Activated T-helper 2 cell treated with anti-CD3 and anti-CD28 coated beads, Interferon-gamma antibody, Interleukin-2, Interleukin-4, amounts not matched to agents 10 μg/mL and 5 μg/mL and 100 μg/mL, durations not matched to agents 14 hours and 24 hours and 36 hours (primary cell): Measurements from ENCODE around the gene PLBD2. TPM values are rescaled to one million over a fixed set of nuclear protein-coding genes. Genes with fewer than 3 reads are reported as not detected.
A peak's percentile ranks its signal among the peaks of the same experiment; 100 is the strongest.
"Not testable (repeated sequence)": the region's sequence is repeated elsewhere in the genome, so short reads cannot be mapped to it uniquely, and the experiment has no call there.

Experiments used
- DNase-seq: peaks from one replicate; pipeline ENCODE4 v3.0.0; 2021; ENCODE audit warnings: low spot score
- H3K27ac Mint-ChIP-seq: one replicate; pipeline ENCODE4 v1.8.0; 2021; ENCODE audit warnings: mixed read lengths
- H3K27me3 Mint-ChIP-seq: one replicate; pipeline ENCODE4 v1.8.0; 2021; ENCODE audit warnings: low read depth, mixed read lengths
- H3K36me3 Mint-ChIP-seq: one replicate; pipeline ENCODE4 v1.8.0; 2021; ENCODE audit warnings: low read depth, mixed read lengths
- H3K4me1 Mint-ChIP-seq: one replicate; pipeline ENCODE4 v1.8.0; 2021; ENCODE audit warnings: low read depth, mixed read lengths
- H3K4me3 Mint-ChIP-seq: one replicate; pipeline ENCODE4 v1.8.0; 2021; ENCODE audit warnings: low read depth, mild to moderate bottlenecking, moderate library complexity, mixed read lengths
- H3K9me3 Mint-ChIP-seq: one replicate; pipeline ENCODE4 v1.8.0; 2021; ENCODE audit warnings: mixed read lengths
- intact Hi-C: fragments of 100-400 bp; cut with micrococcal nuclease; formaldehyde crosslinking; loops from one replicate; pipeline ENCODE4 v1.15.1; 2023
- total RNA-seq: library from RNA; stranded (reverse); gene quantifications from 2 replicates; pipeline ENCODE4 v1.2.3, GENCODE V29; 2022

The PLBD2 gene
- total RNA-seq, 1 donor from 2014 or later, result 18.6 TPM

DNA sequence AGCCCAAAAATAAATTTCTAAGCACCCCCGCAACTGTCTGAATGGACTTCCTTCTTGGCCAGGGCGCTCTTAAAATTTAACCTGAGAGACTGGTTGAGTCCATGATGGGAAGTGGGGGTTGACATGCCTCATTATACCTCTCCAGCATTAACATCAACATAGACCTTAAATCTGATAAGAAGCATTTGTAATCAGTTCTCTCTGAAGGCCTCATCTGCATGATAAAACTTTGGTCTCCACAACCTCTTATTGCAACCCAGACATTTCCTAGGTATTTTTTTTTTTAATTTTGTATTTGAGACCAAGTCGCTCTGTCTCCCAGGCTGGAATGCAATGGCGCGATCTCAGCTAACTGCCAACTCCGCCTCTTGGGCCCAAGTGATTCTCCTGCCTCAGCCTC lies 13.1 kb upstream of the PLBD2 start:
- Mint-ChIP-seq H3K27me3 (peaks cover 11% of the 10 kb centered on the region), H3K36me3 (no peaks in the 10 kb centered on the region), H3K27ac (no peak overlapping the region), H3K4me1 (no peaks in the 10 kb centered on the region), H3K4me3 (no peak overlapping the region), H3K9me3 (no peaks in the 10 kb centered on the region)
- intact Hi-C loops, result no loop called here
- no peak for DNase-seq

- no peak for DNase-seq
- Mint-ChIP-seq H3K27me3 (peaks cover 10% of the 10 kb centered on the region), H3K4me3 (no peak overlapping the region), H3K9me3 (no peaks in the 10 kb centered on the region), H3K27ac (no peak overlapping the region), H3K36me3 (no peaks in the 10 kb centered on the region), H3K4me1 (no peaks in the 10 kb centered on the region)
- intact Hi-C loops, result no loop called here
Measured at GRCh38 chr12:113346353-113346752, 12.0 kb upstream of the PLBD2 start.

DNA sequence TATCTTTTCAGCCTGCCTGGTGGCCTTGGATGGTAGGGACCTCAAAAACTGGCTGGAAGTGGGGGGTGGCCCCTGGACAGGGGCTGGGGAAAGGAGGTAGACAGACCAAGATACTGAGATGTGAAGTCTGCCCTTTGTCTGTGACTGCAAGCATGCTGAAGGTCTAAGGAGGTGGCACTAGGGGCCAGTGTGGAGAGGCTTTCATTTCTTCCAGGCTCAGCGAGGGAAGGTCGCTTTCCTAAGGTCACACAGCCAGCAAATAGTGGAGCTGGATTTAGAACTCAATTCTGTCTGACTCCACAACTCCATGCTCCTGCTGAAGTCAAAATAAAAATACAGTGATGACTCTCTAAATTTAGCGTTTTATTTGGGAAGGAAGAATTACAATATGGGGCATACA lies 11.3 kb upstream of the PLBD2 start:
- no peaks in the 10 kb centered on the region for H3K4me1 Mint-ChIP-seq
- peaks cover 8% of the 10 kb centered on the region for H3K27me3 Mint-ChIP-seq
- no peaks in the 10 kb centered on the region for H3K36me3 Mint-ChIP-seq
- no peak overlapping the region for H3K4me3 Mint-ChIP-seq
- intact Hi-C loops, result no loop called here
- no peaks in the 10 kb centered on the region for H3K9me3 Mint-ChIP-seq
- no peak for DNase-seq
- no peak overlapping the region for H3K27ac Mint-ChIP-seq

GRCh38 chr12:113347892-113348291 lies 10.5 kb upstream of the PLBD2 start:
- Mint-ChIP-seq H3K4me1 (no peaks in the 10 kb centered on the region), H3K27me3 (peaks cover 11% of the 10 kb centered on the region), H3K27ac (no peak overlapping the region), H3K4me3 (no peak overlapping the region), H3K36me3 (no peaks in the 10 kb centered on the region), H3K9me3 (no peaks in the 10 kb centered on the region)
- DNase-seq, result no peak
- intact Hi-C loops, result no loop called here

DNA sequence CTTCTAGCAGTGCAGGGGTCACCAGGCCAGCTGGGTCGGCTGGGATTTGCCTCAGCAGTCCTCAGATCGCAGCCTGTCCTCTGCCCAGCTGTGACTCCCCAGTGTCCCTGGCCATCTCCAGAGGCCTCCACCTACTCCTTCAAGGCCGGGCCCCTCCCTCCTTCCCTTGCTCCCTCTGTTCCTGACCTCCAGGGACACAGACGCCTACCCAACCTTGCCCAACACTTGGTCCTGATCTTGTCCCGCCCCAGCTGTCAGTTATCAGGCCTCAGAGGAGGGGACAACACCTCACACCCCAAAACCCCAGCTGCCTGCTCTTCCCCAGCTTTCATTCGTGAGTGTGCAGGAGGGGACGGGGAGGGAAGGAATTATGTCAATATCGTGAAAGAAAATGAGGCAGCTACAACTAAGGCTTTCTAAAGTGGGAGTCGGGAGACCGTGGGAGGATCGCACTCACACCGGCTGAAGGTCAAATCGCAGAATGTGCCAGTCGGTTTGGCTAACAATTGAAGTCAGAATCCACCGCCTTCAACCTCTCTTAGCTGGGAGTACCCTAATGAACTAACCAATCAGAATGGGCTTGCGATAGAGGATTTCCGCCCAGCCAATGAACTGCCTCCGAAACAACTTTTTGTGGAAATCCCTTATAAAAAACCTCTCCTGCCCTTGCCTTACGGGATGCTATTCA lies 9.4 kb upstream of the PLBD2 start:
- H3K4me1 Mint-ChIP-seq, result no peaks in the 10 kb centered on the region
- H3K36me3 Mint-ChIP-seq, result no peaks in the 10 kb centered on the region
- DNase-seq, result no peak
- intact Hi-C loops, result no loop called here
- H3K9me3 Mint-ChIP-seq, result no peaks in the 10 kb centered on the region
- H3K4me3 Mint-ChIP-seq, result no peak overlapping the region
- H3K27me3 Mint-ChIP-seq, result peaks cover 11% of the 10 kb centered on the region
- H3K27ac Mint-ChIP-seq, result no peak overlapping the region

DNA sequence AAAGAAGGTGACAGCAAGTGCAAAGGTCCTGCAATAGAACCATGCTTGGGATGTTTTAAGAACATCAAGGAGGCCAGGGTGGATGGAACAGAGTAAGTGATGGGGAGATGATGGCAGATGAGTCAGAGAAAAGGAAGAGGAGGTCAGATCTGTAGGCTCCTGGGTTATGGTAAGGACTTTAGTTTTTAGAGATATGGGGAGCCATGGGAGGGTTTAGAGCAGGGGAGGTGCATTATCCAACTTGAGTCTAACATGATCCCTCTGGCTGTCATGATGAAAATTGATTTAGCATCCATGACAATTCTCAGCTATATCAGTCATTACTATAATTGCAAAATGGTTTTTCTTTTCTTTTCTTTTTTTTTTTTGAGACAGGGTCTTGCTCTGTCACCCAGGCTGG lies 7.3 kb upstream of the PLBD2 start:
- no peaks in the 10 kb centered on the region for H3K36me3 Mint-ChIP-seq
- peaks cover 11% of the 10 kb centered on the region for H3K27me3 Mint-ChIP-seq
- intact Hi-C loops, result no loop called here
- no peak for DNase-seq
- no peaks in the 10 kb centered on the region for H3K4me1 Mint-ChIP-seq
- no peak overlapping the region for H3K4me3 Mint-ChIP-seq
- H3K9me3 Mint-ChIP-seq, result no peaks in the 10 kb centered on the region
- H3K27ac Mint-ChIP-seq, result no peak overlapping the region

- H3K36me3 Mint-ChIP-seq, H3K9me3 Mint-ChIP-seq, H3K4me1 Mint-ChIP-seq, DNase-seq, H3K27ac Mint-ChIP-seq, intact Hi-C loops, H3K4me3 Mint-ChIP-seq: not testable (repeated sequence)
- peaks cover 13% of the 10 kb centered on the region for H3K27me3 Mint-ChIP-seq
Measured at GRCh38 chr12:113354192-113354591, 4.2 kb upstream of the PLBD2 start.

DNA sequence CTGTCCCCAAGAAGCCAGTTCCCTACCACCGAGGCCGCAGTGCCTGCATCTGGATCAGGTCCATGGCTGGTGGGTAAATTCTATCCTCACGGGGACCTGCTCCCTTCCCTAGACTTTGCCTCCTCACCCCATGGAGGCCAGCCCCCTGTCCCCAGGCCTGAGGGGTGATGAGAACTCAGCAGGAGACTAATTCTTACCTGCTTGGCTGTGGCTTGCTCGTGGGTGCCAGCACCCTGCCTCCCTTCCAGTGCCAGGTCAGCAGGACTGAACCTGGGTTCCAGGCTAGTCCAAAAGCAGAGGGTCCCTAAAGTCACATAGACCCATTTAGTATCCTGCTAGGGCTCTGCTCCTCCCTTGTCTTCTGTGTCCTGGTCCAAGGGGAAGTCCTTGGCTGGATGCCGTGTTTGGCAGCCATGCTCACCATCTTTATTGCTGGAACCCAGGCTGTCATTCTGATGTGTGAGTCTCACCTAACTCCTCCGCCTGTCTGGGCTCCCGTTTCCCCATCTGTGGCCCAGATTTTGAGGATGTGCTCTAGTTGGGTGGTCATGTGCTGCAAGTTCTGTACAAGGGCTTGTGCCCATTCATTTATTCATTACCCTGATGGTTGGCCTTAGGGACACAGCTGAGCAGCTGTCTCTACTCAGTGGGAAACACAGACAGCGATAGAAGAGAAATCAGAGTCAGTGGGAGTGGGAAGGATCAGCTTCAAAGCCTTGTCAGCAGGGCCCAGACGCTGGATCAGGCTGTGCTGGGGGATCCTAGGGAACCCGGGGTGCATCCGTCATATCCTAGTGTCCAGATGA lies 949 bp downstream of the PLBD2 start:
- Mint-ChIP-seq H3K27me3 (peaks cover 1% of the 10 kb centered on the region), H3K9me3 (no peaks in the 10 kb centered on the region), H3K4me1 (peaks cover 12% of the 10 kb centered on the region), H3K27ac (peak overlapping the region; percentile 59), H3K36me3 (peaks cover 3% of the 10 kb centered on the region), H3K4me3 (peak overlapping the region; percentile 85)
- intact Hi-C loops, result loop anchor here (2.0 to 5.0 kb wide), 3 partner anchors 63 to 152 kb away; partner anchors contain the start of genes SDSL and TPCN1
- no peak for DNase-seq

GRCh38 chr12:113359939-113360748 lies 1.8 kb downstream of the PLBD2 start:
- H3K27ac Mint-ChIP-seq, result no peak overlapping the region
- no peak for DNase-seq
- no peaks in the 10 kb centered on the region for H3K9me3 Mint-ChIP-seq
- intact Hi-C loops, result loop anchor here (2.0 to 5.0 kb wide), 3 partner anchors 63 to 153 kb away; partner anchors contain the start of genes SDSL and TPCN1
- H3K4me1 Mint-ChIP-seq, result peaks cover 12% of the 10 kb centered on the region
- peak overlapping the region; percentile 85 for H3K4me3 Mint-ChIP-seq
- peaks cover 1% of the 10 kb centered on the region for H3K27me3 Mint-ChIP-seq
- H3K36me3 Mint-ChIP-seq, result peaks cover 3% of the 10 kb centered on the region

GRCh38 chr12:113361574-113362370 lies 3.4 kb downstream of the PLBD2 start:
- Mint-ChIP-seq H3K27me3 (no peaks in the 10 kb centered on the region), H3K4me3 (no peak overlapping the region), H3K36me3 (peaks cover 3% of the 10 kb centered on the region), H3K4me1 (peaks cover 12% of the 10 kb centered on the region), H3K27ac (no peak overlapping the region), H3K9me3 (no peaks in the 10 kb centered on the region)
- DNase-seq, result no peak
- intact Hi-C loops, result no loop called here

GRCh38 chr12:113364698-113365097 lies 6.3 kb downstream of the PLBD2 start:
- no peak for DNase-seq
- H3K4me3 Mint-ChIP-seq, result no peak overlapping the region
- H3K9me3 Mint-ChIP-seq, result no peaks in the 10 kb centered on the region
- H3K27ac Mint-ChIP-seq, result no peak overlapping the region
- intact Hi-C loops, result no loop called here
- no peaks in the 10 kb centered on the region for H3K27me3 Mint-ChIP-seq
- H3K4me1 Mint-ChIP-seq, result peaks cover 5% of the 10 kb centered on the region
- peaks cover 3% of the 10 kb centered on the region for H3K36me3 Mint-ChIP-seq
